Left lung (tissue), 10 donors: ENCODE measurements around the gene PIGC. TPM values are rescaled to one million over a fixed set of nuclear protein-coding genes. Genes with fewer than 3 reads are reported as not detected.

Experiments used
- ATAC-seq: fragments of 200-7000 bp; cut with Tn5 transposase; one replicate; pipeline ENCODE4 v1.9.1; 2020; ENCODE audit warnings: moderate library complexity
- DNase-seq, 4 donors: peaks; one replicate each; pipeline ENCODE4 v3.0.0-alpha.2; 2013 to 2020
- H3K27ac ChIP-seq, 2 donors: fragments of 200-600 bp; sonication (generic) in 1 of 2; one replicate each; pipeline versions ENCODE4 v1.5.0 to v1.8.0; 2020 to 2021
- H3K27me3 ChIP-seq, 2 donors: fragments of 200-600 bp; sonication (generic) in 1 of 2; one replicate each; pipeline versions ENCODE4 v1.5.0 to v1.8.0; 2020 to 2021
- H3K36me3 ChIP-seq, 2 donors: fragments of 200-600 bp; sonication (generic) in 1 of 2; one replicate each; pipeline versions ENCODE4 v1.5.0 to v1.8.0; 2020 to 2021
- H3K4me1 ChIP-seq, 2 donors: fragments of 200-600 bp; one replicate each; pipeline ENCODE4 v1.8.0; 2021
- H3K4me3 ChIP-seq, 2 donors: fragments of 200-600 bp; sonication (generic) in 1 of 2; one replicate each; pipeline versions ENCODE4 v1.5.0 to v1.8.0; 2020 to 2021; ENCODE audit warnings: mild to moderate bottlenecking in 1 of 2
- H3K9me3 ChIP-seq, 2 donors: fragments of 200-600 bp; sonication (generic) in 1 of 2; one replicate each; pipeline versions ENCODE4 v1.5.0 to v1.8.0; 2020 to 2021
- intact Hi-C, 2 donors: fragments of 100-400 bp; cut with DNase I; formaldehyde crosslinking; loops; one replicate each; pipeline versions ENCODE4 v1.11.2 to v1.14.2; 2022
- polyA plus RNA-seq, 6 donors: library from polyadenylated mRNA; unstranded; fragments of 120-200 nt; gene quantifications; one replicate each; pipeline ENCODE4 v1.2.1, GENCODE V29; 2013; ENCODE audit not compliant: insufficient read length in 6 of 6
- total RNA-seq, 2 donors: library from RNA; stranded (reverse); fragmentation: NEBNext Ultra II Directional; extraction: Animal tissue kit (Norgen Biotek cat#: 25700); gene quantifications; one replicate each; pipeline ENCODE4 v1.2.1, GENCODE V29; 2021
- TF ChIP-seq, protein P1 (sequence below), 2 donors: fragments of 200-600 bp; sonication (generic) in 1 of 2; IDR thresholded peaks; one replicate each; pipeline versions ENCODE4 v1.5.0 to v1.8.0; 2021; ENCODE audit warnings: antibody characterized with exemption in 2 of 2
- donor health status: DM: no; HTN: yes; CAD: no.
- donor health status: DM: no; HTN: no; CAD: no.

The PIGC gene
- total and polyA plus RNA-seq, 8 donors = 22.3 to 45.8 (median 44.1) TPM

DNA sequence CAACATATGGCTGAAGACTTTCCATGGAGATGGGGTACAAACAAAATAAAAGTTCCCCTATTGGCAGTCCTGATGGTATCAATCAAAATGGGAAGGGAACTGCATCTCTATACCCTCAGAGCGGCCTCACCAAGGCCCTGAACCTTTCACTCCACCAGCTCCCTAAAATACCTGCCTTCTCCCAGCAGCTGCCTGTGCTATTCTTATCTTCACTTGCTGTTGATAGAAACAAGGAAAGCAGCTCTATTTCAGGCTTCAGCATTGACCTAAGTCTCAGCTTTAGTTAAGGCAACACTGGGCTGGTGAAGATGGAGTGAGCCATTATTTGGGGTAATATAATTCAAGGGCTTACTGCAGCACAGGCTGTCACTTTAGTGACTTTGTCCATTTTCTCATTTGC, 21.7 kb upstream of the PIGC start:
- no peaks in the 10 kb centered on the region for H3K36me3 ChIP-seq
- intact Hi-C loops = no loop called here
- H3K27ac ChIP-seq = no peak overlapping the region
- no peak for ATAC-seq
- H3K27me3 ChIP-seq = no peaks in the 10 kb centered on the region
- no peaks in the 10 kb centered on the region for H3K4me1 ChIP-seq
- DNase-seq = no peak
- TF ChIP-seq, protein P1, sequence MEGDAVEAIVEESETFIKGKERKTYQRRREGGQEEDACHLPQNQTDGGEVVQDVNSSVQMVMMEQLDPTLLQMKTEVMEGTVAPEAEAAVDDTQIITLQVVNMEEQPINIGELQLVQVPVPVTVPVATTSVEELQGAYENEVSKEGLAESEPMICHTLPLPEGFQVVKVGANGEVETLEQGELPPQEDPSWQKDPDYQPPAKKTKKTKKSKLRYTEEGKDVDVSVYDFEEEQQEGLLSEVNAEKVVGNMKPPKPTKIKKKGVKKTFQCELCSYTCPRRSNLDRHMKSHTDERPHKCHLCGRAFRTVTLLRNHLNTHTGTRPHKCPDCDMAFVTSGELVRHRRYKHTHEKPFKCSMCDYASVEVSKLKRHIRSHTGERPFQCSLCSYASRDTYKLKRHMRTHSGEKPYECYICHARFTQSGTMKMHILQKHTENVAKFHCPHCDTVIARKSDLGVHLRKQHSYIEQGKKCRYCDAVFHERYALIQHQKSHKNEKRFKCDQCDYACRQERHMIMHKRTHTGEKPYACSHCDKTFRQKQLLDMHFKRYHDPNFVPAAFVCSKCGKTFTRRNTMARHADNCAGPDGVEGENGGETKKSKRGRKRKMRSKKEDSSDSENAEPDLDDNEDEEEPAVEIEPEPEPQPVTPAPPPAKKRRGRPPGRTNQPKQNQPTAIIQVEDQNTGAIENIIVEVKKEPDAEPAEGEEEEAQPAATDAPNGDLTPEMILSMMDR (IDR thresholded peaks at IDR 0.05) = no peak
- H3K9me3 ChIP-seq = no peaks in the 10 kb centered on the region
- no peak overlapping the region for H3K4me3 ChIP-seq

DNA sequence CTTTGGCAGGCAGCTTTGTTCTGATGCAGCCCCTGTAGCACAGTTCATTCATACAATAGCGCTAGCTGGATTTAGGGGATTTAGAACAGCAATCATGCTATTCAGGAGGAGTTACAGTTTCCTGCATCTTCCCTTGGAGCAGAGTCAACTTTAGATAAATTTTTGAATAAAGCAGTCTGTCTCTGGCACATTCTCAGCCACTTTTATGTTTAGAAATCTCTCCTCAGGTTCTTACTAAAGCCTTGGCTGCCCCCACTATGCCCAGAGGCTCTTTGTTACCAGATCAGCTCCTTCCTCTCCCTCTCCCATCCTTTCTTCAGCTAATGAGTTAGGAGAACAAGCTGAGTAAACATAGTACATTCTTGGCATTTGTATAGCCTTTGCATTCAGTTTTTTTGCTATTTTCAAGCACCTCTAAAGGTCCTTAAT, 17.0 kb upstream of the PIGC start:
- H3K27ac ChIP-seq = no peak overlapping the region
- H3K9me3 ChIP-seq = no peaks in the 10 kb centered on the region
- DNase-seq = no peak
- ATAC-seq = peak; percentile 94
- no peak overlapping the region for H3K4me3 ChIP-seq
- H3K4me1 ChIP-seq = no peaks in the 10 kb centered on the region
- no peaks in the 10 kb centered on the region for H3K36me3 ChIP-seq
- no peaks in the 10 kb centered on the region for H3K27me3 ChIP-seq
- intact Hi-C loops = no loop called here
- TF ChIP-seq, protein P1 (IDR thresholded peaks at IDR 0.05) = no peak

DNA sequence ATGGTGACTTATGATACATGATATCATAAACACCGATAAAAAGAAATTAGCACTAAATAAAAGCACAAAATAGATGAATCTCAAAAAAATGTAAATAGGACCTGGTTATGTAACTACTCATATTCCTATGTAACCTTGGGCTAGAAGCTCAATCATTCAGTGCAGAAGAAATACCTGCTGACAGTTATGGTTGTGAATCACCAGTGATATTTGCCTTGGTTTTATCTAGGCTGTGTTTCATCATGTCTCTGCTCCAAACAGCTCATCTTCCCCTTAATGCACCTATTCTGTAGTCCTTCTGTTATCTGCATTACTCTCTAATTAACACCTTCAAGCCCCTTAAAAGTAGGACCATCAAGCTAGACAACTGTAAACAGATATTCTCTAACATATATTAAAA, 16.3 kb upstream of the PIGC start:
- intact Hi-C loops = no loop called here
- Histone ChIP-seq H3K4me1 (no peaks in the 10 kb centered on the region), H3K27ac (no peak overlapping the region), H3K36me3 (no peaks in the 10 kb centered on the region), H3K4me3 (no peak overlapping the region), H3K27me3 (no peaks in the 10 kb centered on the region), H3K9me3 (no peaks in the 10 kb centered on the region)
- ATAC-seq = no peak
- no peak for DNase-seq
- TF ChIP-seq, protein P1 (IDR thresholded peaks at IDR 0.05) = no peak

DNA sequence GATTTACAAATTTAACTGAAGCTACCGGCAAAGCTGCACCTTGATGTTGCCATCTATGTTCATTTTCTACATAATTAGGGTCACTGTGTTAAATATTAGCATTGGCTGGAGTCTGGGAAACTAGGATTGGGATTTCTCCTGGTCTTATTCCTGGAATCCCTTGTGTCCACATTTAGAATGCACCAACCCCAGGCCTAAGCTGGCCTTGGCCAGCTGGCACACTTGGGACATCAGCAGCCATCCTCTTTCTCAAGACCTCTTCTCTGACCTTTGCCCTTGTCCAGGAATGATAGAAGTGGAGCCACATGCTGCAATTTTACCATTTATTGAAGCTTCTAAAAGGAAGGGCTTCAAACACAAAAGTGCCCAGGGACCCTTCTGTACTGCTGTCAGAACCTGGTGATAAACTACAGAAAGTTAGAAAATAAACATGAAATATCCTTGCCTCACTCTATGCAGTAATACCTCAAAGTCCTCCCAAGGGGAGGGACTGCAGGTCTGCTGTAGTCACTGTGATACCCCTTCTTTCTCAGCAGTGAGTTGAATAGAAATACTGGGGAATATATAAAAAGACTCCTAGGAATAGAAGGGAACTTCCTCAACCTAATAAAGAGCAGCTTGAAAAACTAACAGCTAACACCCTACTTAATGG, 13.7 kb upstream of the PIGC start:
- Histone ChIP-seq H3K4me1 (no peaks in the 10 kb centered on the region), H3K36me3 (no peaks in the 10 kb centered on the region), H3K27me3 (no peaks in the 10 kb centered on the region), H3K9me3 (no peaks in the 10 kb centered on the region), H3K4me3 (no peak overlapping the region), H3K27ac (no peak overlapping the region)
- TF ChIP-seq, protein P1 (IDR thresholded peaks at IDR 0.05) = no peak
- intact Hi-C loops = loop anchor here in 1 of 2 donors (10.0 kb wide), 1 partner anchor 257 kb away; no protein-coding TSS in a partner anchor
- DNase-seq (no peak), ATAC-seq (no peak)

DNA sequence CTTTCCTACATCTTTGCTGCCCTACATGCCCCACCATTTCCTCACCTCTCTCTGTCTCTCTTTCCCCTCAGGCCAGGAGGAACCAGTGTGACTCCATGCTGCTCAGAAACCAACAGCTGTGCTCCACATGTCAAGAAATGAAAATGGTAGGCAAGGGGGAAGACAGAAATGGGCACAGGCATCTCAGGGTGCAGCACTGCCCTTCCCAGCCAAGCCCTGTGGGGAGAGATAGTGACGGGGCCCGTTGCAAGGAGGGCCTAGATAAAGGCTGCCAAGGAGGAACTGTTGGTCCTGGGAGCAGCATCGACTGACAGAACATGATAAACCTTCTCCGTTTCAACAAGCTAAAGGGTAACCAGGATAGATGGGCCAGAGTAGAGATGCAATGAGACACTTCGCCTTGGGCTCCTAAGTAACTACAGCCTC, 12.5 kb upstream of the PIGC start:
- Histone ChIP-seq H3K36me3 (no peaks in the 10 kb centered on the region), H3K4me3 (no peak overlapping the region), H3K9me3 (no peaks in the 10 kb centered on the region), H3K4me1 (no peaks in the 10 kb centered on the region), H3K27ac (no peak overlapping the region), H3K27me3 (no peaks in the 10 kb centered on the region)
- intact Hi-C loops = loop anchor here in 1 of 2 donors (10.0 kb wide), 1 partner anchor 258 kb away; no protein-coding TSS in a partner anchor
- no peak for ATAC-seq
- DNase-seq = no peak
- TF ChIP-seq, protein P1 (IDR thresholded peaks at IDR 0.05) = no peak
